DMS153 treated with DMSO at 0.1 percent for 48 hours (cell line): ENCODE measurements around the gene LIFR.
A peak's percentile ranks its signal among the peaks of the same experiment; 100 is the strongest.
"Not testable (repeated sequence)": the region's sequence is repeated elsewhere in the genome, so short reads cannot be mapped to it uniquely, and the experiment has no call there.

Experiments used
- DNase-seq: peaks from one replicate; lab custom pipeline; 2025; ENCODE audit not compliant: unreplicated experiment; lab: John Stamatoyannopoulos, UW

The LIFR gene, protein sequence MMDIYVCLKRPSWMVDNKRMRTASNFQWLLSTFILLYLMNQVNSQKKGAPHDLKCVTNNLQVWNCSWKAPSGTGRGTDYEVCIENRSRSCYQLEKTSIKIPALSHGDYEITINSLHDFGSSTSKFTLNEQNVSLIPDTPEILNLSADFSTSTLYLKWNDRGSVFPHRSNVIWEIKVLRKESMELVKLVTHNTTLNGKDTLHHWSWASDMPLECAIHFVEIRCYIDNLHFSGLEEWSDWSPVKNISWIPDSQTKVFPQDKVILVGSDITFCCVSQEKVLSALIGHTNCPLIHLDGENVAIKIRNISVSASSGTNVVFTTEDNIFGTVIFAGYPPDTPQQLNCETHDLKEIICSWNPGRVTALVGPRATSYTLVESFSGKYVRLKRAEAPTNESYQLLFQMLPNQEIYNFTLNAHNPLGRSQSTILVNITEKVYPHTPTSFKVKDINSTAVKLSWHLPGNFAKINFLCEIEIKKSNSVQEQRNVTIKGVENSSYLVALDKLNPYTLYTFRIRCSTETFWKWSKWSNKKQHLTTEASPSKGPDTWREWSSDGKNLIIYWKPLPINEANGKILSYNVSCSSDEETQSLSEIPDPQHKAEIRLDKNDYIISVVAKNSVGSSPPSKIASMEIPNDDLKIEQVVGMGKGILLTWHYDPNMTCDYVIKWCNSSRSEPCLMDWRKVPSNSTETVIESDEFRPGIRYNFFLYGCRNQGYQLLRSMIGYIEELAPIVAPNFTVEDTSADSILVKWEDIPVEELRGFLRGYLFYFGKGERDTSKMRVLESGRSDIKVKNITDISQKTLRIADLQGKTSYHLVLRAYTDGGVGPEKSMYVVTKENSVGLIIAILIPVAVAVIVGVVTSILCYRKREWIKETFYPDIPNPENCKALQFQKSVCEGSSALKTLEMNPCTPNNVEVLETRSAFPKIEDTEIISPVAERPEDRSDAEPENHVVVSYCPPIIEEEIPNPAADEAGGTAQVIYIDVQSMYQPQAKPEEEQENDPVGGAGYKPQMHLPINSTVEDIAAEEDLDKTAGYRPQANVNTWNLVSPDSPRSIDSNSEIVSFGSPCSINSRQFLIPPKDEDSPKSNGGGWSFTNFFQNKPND

DNA sequence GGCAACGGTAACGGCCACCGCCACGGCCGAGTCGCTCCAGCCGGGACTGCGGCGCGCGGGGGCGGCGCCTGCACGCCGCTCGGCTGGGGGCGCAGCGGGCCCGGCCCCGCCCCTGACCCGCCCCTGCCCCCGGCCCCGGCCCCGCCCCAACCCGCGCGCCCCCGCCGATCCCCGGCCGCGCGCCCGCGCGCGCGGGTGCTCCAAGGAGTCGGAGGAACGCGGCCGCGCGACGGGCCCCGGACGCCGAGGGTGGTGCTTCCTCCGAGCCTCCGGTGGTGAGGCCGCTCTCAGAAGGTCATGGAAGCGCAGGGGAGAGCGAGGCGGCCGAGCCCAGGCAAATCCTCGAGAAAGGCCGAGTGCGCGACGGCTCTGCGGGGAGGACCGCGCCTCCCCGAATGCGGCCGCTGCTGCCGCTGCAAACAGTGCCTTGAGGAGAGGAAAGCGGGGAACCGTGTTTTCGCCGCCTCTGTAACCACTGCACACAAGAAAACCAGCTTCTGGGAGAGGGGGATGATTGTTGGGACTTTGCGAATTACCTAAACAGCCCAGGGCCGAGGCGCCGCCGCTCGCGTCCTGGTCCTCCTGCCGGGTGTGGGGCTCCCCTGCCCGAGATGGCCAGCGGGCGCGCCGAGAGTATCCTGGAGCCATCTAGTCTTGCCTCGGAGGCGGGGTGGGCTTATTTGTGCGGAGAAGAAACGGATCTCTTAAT lies at the start of gene LIFR:
TSS of gene LIFR (minus strand) at position 48 of the 709 bp plus-strand sequence. CDS start 25,999 bp downstream, outside the sequence.
- DNase-seq, result peak; percentile 82

DNA sequence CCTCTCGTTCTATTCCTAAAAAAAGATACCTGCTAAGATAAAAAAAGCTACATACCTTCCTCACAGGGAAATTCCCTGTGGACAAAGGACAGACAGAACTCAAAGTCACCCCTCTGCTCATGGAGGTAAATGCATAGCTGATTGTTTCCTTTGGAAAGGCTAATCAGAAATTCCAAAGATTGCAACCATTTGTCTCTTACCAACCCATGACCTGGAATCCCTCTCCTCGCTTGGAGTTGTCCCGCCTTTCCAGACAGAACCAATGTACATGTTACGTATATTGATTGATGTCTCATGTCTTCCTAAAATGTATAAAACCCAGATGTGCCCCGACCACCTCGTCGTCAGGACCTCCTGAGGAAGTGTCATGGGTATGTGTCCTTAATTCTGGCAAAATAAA lies 49.2 kb upstream of the LIFR start:
- DNase-seq, result no peak

DNA sequence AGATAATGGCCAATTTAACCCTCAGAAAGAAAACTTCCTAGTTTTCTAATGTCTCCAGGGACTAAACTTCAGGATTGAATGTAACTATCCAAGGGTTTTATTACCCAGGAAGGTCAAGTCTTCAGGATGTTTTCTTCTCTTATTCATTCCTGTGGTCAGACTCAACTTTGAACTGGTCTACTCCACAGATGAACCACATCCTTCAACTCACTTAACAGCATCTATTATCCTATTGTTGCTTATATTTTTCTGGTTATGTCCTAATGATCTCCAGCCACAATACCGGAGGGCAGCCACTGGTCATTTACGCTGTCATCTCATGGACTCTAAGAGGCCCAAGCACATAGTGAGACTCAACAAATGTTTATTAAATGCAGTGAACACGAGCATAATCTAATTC lies 47.2 kb upstream of the LIFR start:
- DNase-seq, result no peak

DNA sequence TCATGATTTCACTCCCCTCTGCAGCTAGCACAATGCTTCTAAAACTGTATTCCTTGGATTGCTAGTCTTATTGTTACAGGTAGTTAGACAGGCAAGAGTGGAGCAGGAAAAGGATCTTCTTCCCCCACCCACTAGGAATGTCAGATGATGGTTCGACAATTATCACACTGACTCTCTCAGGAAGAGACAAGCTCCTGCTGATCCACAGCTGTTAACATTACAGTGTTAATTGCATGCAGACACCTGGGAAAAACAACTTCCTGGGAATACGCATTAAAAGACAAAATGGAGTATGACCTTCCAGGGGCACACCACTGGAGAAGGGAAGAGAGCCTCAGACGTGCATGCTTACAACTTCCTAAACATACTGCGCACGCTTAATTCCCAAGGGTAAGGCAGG lies 46.2 kb upstream of the LIFR start:
- no peak for DNase-seq

DNA sequence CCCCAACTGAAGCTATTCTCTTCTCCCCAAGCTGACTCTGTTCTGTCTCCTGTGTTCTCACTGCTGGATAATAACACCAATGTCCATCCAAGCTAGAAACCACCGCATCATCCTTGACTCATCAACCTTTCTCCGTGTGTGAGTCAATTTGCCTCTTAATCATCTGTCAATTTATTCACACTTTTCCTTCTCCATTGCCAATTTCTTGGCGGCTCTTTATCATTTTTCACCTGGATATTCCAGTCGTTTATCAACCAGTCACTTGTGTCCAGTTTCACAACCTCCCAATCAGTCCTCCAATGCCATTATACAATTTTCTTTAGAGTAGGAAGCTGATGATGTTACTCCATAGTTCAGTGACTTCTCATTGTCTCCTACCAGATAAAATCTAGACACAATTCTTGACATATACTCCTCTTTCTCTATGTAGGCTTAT lies 45.4 kb upstream of the LIFR start:
- DNase-seq, result no peak

DNA sequence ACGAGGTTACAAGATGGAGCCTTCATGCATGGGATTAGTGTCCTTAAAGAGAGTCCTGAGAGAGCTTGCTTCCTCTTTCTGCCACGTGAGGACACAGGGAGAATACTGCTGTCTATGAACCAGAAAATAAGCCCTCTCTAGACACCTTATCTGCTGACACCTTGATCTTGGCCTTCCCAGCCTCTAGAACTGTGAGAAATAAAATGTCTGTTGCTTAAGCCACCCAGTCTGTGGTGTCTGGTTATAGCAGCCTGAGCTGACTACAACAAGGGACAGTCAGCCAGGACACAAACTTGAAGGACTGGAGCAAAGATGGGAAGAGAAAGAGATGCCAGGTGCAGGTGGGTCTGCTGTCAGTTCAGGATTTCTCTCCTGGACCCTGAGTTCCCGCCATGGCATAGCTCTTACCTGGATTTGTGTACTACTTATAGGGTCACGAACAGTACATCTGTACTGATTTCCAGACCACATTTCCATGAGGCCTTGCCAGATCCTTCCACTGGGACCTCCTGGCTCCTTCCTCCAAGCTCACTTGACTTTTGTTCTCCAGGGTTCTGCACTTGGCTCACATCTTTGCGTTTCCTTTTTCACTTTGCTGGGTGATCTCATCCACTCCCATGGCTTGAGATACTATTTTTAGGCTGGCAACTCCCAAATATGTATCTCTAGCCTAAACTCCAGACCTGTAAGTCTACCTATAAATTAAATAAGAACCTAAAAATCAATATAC lies 44.9 kb upstream of the LIFR start:
- no peak for DNase-seq

DNA sequence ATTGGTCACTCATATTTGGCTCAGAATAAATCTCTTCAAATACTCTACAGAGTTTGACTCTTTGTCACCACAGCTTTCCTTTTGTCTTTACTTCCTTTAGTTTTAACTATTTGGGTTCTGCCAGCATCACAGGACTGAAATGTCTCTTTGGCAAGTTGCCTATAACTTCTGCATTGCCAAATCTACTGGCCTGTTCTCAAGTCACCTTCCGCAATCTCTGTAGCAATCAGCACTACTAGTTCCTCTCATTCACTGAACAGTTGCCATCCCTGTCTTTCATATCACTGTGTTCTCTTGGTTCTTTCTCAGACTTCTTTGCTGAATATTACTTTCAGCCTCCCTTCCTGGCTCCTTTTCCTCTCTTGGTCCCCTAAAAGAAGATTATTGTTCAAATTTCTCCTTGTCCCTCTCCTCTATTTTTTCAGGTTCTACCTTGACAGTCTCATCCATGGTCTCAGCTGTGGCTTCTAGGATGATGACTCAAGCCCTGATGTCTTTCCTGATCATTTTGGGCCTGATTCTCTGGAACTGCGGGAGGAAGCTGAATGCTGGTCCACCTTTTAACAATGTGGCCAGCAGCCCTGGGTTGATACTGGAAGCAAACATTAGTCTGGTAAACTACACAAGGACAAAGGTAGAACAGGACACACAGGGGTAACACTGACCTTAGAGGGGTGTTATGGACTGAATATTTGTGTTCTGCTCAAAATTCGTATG lies 44.0 kb upstream of the LIFR start:
- DNase-seq, result no peak

DNA sequence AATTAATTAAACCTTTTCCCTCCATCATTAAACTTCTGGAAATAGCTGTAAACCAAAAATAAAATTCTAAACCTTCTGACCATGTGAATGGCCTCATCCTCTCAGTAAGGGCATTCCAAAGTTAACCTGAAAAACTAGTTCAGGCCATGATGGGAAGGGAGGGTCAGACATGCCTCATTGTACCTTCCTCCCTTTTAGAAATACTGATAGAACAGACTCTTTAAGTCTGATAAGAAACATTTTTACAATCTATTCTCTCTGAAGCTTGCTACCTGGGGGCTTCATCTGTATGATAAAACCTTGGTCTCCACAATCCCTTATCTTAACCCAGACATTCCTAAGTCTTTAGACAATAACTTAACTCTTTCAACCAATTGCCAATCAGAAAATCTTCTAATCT lies 43.3 kb upstream of the LIFR start:
- DNase-seq, result not testable (repeated sequence)

DNA sequence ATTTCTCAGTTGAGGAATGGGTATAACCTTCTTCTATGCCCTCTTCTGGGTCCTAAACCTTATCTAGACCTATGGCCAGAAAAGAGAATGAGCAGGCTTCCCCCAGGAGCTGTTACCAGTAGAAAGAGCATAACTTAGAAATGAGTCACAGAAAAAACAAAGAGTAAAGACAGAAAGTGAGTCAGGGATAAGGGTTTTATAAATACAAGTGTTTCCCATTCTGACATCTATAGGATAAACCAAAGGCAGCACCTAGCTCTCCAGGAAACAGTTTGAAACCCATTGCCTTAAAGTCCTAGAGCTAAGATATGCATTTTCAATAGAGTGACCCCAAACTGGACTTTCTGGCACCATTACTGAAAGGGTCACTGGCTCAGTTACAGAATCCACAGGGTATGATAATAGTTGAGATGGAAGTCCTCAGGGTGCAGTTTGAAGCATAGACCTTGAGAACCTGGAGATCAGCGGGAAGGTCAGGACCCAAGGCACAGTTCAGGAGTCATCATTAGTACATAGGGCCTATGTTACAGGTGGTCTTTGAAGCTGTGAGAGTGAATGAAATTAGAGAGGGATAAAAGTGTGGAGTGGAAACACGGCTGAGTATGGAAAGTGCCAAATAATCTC lies 42.7 kb upstream of the LIFR start:
- DNase-seq, result no peak

DNA sequence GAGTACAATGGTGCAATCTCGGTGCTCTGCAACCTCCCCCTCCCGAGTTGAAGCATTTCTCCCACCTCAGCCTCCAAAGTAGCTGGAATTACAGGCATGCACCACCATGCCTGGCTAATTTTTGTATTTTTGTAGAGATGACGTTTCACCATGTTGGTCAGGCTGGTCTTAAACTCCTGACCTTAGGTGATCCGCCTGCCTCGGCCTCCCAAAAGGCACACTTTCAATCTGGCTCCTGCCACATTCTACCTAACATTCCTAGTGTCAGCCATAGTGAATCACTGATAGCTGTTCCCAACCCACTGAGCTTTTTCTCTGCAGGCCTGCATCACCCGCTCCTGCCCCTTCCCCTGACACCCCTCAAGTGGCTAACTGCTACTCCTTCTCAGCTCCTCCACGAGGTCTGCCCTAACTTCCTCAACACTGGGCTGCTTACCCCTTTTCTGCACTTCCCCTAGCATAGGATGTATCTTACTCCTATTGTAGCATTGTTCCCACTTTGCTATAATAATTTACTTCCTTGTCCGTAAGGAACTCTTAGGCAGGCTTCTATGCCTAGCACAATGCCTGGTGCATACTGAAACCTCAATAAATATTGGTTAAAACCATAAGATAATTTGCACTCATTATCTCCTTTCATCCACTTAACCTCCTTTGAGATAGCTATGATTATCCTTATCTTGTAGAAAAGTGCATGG lies 42.0 kb upstream of the LIFR start:
- no peak for DNase-seq

DNA sequence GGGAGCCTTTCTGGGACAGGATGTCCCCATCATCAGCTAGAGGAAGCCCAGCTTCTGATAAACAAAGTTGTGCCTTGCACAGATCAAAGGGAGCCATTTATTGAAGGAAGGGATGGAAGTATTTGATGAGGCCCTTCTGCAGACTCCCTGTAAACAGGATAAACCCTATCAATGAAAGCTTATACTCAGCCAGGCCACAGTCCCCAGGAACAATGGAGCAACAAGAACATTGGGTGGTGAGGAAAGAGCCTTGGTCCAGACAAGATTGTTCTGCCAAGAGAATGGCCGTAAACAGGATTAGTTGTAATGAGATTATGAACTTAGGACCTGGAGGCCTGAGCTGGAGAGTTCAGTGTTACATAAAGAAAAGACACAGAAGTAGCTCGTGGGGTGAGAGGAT lies 40.5 kb upstream of the LIFR start:
- no peak for DNase-seq

DNA sequence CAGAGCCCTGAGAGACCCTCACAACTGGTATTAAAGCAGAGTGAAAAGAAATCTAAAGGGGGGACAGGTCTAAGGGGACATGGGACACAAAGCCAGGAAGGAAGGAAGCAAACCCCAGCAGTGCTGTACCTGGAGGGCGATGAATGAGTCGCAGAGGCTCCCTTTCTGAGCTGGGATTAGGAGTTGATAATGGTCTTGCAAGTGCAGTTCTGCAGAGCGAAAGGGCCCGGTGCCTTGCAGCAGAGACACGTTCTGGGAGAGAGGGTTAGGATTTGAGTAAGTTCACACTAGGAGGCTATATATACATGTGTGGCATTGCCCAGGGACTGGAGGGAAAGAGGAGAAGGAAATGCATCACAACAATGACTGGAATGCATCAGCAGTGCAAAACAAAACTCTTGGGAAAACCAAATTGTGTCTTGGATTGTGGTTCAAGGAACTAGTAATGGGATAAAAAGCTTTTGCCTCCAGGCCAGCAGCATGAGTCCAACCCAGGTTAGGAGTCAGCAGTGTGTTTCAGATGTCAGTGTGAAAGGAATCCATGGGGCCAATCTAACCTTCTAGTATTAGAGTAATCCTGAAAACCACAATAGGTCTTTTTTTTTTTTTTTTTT lies 38.8 kb upstream of the LIFR start:
- no peak for DNase-seq

DNA sequence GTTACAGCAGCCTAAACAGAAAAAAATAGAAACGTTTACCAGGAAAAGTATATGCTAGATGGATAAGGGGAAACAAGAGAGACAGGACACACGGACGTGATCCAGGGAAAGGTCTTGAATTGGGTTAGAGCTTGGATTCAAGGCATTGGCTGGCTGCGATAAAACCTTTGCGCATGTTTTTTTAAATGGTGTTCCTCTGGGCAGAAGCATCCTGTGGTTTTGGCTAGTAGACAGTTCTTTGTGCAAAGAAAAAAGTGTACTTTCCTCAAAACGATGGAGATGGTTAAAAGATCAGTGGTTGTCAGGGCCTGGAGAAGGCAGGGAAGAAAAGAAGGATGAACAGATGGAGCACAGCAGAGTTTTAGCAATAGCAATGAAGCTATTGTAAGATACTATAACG lies 37.5 kb upstream of the LIFR start:
- DNase-seq, result no peak

DNA sequence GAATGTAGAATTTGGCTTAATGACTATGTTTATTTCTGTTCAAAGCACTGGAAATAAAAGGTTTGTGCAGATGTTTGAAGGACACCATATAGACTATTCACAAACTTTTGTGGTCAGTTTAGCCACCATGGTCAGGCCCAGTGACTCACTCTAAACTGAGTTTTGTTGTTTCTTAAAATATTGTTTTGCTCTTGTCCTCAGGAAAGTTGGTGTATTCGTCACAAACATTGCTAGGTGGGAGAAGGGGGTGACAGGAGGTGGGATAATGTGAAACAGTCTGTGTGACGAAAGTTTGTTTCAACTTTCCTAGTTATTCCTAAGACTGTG lies 35.0 kb upstream of the LIFR start:
- no peak for DNase-seq

DNA sequence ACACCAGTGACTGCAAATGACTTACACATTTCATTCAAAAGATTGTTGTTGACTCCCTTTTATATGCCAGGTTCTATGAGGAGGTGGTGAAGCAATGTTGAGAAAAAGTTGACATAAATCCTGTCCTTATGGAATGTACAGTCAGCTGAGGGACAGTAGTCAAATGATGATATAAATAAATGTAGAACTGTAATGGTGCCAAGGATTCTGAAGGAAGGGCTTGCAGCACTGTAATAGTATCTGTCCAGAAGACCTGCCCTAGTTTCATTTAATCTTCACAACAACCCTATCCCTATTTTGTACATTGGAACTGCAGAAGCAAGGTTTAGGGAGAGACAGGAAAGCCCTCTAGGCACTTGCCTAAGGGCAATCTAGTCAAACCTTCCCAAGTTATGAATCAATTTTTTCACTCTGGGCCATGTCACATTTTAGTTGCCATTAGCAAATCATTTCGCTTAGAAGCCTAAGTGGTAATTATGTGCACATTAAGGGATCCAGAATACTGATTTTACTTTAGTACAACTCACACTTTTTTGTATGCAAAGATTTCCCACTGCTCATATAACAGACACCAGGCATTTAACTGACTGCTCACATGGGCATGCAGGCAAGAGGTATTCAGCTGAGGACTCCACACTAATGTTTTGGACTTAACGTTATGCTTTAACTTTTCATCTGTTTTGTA lies 34.5 kb upstream of the LIFR start:
- no peak for DNase-seq

DNA sequence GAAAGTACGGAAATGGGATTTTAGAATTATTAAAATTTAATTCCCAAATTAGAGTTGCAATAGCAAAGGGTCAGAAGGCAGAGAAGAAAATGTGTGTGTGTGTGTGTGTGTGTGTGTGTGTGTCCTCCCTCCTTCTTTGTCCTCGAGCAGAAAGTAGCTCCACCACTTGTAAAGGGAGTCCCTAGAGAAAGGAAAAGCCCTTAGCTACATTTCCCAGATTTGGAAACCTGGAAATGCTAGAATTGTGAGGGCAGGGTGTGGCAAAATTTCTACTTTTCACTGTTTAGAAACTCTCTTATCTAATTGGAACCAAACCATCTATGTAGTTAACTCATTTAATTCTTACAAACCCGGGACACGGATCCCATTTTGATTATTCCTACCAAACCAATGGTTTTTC lies 33.2 kb upstream of the LIFR start:
- no peak for DNase-seq

DNA sequence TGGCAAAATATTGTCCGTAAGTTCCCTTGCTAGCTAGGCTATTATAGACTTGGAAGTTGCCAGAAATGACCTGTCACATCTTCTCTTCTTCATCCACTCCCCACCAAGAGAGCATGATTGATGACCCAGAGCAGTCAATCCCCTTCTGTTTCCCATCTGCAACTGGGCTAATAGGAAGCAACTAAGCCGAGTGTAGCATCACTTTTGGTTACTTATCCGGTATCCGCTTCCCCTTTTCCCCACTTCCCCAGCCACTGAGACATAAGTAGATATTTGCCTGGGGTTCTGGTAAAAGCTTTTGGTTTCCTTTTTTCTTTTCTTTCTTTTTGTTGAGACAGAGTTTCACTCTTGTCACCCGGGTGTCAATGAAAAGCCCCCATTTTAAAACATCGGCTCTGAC lies 29.4 kb upstream of the LIFR start:
- no peak for DNase-seq

DNA sequence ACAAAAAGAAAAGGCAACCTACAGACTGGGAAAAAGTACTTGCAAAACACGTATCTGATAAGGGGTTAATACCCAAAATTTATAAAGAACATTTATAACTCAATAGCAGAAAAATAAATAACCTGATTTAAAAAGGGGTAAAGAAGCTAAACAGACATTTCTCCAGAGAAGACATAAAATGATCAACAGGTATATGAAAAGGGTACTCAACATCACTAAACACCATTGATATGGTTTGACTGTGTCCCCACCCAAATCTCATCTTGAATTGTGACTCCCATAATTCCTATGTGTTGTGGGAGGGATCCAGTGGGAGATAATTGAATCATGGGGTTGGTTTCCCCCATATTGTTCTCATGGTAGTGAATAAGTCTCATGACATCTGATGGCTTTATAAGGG lies 27.1 kb upstream of the LIFR start:
- no peak for DNase-seq
